ENCODE data around the gene CYCS.
"Not testable (repeated sequence)": the region's sequence is repeated elsewhere in the genome, so short reads cannot be mapped to it uniquely, and the experiment has no call there.

Gene CYCS

GRCh38 chr7:25117226-25118047 lies 7.6 kb downstream of the CYCS start:
- DNase-seq = no peak

- no peak for DNase-seq
These were observed 8.4 kb downstream of the CYCS start for GRCh38 chr7:25116621-25117020.

GRCh38 chr7:25110514-25110913 lies 14.5 kb downstream of the CYCS start:
- not testable (repeated sequence) for DNase-seq

- no peak for DNase-seq
These were observed 15.8 kb downstream of the CYCS start for GRCh38 chr7:25109276-25109675.

GRCh38 chr7:25105911-25106310 lies 19.1 kb downstream of the CYCS start:
- no peak for DNase-seq

- DNase-seq = no peak
These were observed 21.3 kb downstream of the CYCS start for GRCh38 chr7:25103773-25104172.

- no peak for DNase-seq
These were observed 23.2 kb downstream of the CYCS start for GRCh38 chr7:25101817-25102216.

- peak; percentile 23 for DNase-seq
These were observed 26.7 kb downstream of the CYCS start for GRCh38 chr7:25098096-25099046.

- DNase-seq = no peak
These were observed 29.3 kb downstream of the CYCS start for GRCh38 chr7:25095516-25096345.

GRCh38 chr7:25093268-25093826 lies 31.7 kb downstream of the CYCS start:
- peak; percentile 18 for DNase-seq

- DNase-seq = no peak
These were observed 33.3 kb downstream of the CYCS start for GRCh38 chr7:25091779-25092178.

GRCh38 chr7:25091176-25091575 lies 33.9 kb downstream of the CYCS start:
- DNase-seq = no peak

- DNase-seq = no peak
These were observed 34.7 kb downstream of the CYCS start for GRCh38 chr7:25090374-25090773.

GRCh38 chr7:25087855-25088254 lies 37.2 kb downstream of the CYCS start:
- no peak for DNase-seq

- no peak for DNase-seq
These were observed 40.2 kb downstream of the CYCS start for GRCh38 chr7:25084821-25085220.

- DNase-seq = no peak
These were observed 41.9 kb downstream of the CYCS start for GRCh38 chr7:25083201-25083600.

- peak; percentile 5 for DNase-seq
These were observed 43.0 kb downstream of the CYCS start for GRCh38 chr7:25082041-25082440.

- DNase-seq = no peak
These were observed 48.0 kb downstream of the CYCS start for GRCh38 chr7:25077096-25077495.

- DNase-seq = no peak
These were observed 49.6 kb downstream of the CYCS start for GRCh38 chr7:25075459-25075858.

GRCh38 chr7:25073451-25073850 lies 51.6 kb downstream of the CYCS start:
- no peak for DNase-seq

Measured in NCI-H526 treated with DMSO at 0.1 percent for 48 hours (cell line).